Astrocyte of the hippocampus (primary cell): Measurements from ENCODE around the gene SERAC1.

ENCODE experiments used
- DNase-seq: peaks from one replicate; pipeline ENCODE4 v3.0.0; 2011; ENCODE audit warnings: low read depth, low spot score

SERAC1 gene

GRCh38 chr6:158080849-158081656 is 87.0 kb downstream of the SERAC1 start:
- no peak for DNase-seq

DNA sequence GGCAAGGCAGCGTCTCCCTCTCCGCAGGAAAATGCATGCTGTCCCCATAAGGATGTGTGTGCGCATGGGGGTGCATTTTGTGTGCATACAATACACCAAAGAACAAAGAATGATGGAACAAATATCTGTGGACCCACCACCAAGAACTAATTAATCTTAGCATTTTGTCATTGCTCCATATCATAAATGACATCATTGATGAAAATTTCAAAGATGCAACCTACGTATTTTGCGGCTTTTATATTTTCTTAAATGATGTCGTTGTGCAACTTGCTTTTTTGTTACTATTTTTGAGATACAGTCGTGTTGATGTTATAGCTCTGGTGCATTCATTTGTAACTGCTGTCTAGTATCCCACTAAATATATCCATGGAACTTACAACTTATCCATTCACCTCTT is 89.7 kb downstream of the SERAC1 start:
- DNase-seq: no peak

DNA sequence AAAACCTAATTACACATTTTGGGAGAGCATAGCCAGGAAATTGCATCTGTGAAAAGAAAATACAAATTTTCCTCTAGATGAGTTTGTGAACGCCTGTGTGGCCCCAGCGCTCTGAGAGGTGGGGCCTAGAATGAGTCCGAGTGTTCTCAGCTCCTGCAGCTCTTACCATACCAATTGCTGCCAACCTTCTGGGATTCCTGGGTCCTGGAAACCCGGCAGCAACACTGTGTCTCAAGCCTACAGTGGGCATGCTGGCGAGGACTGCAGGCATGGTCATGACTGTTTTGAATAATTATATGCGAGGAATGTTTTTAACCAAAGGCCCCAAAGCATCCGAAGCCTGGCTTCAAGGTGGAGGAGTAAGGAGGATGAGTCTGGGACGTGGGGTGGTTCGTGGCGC is 90.4 kb downstream of the SERAC1 start:
- peak; percentile 46 for DNase-seq

DNA sequence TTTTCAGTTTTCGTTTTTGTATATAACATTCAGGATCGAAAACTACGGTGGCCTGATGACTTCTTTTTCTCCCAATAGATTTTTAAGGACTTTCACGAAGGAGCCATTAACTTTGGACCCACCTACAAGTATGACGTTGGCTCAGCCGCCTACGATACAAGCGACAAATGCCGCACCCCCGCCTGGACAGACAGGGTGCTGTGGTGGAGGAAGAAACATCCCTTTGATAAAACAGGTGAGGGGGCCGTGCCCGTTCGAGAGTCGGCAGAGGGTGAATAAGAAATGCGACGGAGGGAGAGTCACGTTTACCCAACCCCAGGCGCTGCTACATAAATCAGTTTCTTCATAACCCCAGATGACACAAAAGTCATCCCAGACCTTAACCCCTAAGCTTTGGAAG is 91.5 kb downstream of the SERAC1 start:
- no peak for DNase-seq

- no peak for DNase-seq
Measured at GRCh38 chr6:158073776-158074175, 94.3 kb downstream of the SERAC1 start.

DNA sequence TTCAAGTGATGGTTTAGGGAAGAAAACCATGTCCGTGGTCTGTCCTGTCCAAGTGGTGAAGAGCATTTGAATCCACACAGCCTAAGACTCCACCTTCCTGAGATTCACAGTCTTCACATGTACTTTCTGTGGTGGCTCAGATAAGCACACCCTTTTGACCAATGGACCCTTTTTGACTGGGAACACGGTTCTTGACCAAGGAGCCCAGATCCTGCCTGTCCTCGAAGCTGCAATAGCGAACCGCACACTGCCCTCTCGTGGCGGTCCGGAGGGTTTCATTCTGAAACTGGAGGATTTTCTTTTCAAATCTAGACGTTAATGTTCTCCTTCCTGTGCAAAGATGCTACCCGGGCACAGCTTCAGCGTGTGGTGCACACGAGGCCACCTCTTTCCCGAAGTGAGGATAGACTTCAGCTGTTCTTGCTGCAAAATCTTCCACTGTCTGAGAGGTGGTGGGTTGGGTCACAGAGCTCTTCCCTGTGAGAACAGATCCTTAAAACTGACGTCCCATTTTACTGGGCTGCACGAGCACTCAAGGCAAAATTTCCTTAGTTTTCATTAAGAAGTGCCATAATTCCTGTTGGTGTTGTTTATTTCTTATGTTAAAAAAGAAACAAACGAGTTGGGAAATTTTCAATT is 95.9 kb downstream of the SERAC1 start:
- DNase-seq: peak; percentile 87

- DNase-seq: no peak
Measured at GRCh38 chr6:158071121-158072082, 96.7 kb downstream of the SERAC1 start.

DNA sequence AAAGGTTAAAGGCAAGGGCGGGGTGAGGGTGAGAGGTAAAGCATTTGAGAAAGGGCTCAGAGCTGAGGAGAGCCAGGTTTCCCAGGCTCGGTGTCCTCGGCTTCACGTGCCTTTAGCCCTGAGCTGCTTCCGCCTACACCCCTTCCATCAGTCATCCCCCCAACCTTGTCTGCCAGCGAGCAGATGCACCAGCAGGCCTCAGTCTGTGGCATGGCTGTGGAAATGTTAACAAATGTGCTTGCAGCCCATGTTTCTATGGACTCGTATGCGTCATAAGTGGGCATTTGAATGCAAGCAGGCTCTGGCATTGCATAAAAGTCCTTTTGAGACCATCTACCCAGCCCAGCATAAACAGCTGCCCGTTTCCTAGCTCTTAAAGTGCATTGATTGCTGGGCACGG is 97.5 kb downstream of the SERAC1 start:
- DNase-seq: peak; percentile 25

DNA sequence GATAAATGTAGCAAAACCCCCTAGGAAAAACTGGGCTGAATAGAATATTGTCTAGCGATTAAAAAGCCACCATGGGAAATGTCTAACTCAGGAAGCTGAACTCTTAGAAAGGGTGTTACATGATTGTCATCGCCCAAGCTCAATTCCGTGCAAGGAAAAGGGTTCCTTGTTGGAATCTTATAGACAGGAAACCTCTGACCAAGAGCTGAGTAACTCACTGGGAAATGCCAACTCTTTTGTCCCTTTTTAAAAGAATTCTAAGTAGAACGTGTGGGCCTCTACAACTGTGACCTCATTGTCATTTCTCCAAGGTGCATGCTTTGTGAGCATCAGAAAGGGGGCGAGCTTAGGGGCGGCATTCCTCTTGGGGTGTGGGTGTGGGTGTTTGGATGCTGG is 98.3 kb downstream of the SERAC1 start:
- peak; percentile 85 for DNase-seq

DNA sequence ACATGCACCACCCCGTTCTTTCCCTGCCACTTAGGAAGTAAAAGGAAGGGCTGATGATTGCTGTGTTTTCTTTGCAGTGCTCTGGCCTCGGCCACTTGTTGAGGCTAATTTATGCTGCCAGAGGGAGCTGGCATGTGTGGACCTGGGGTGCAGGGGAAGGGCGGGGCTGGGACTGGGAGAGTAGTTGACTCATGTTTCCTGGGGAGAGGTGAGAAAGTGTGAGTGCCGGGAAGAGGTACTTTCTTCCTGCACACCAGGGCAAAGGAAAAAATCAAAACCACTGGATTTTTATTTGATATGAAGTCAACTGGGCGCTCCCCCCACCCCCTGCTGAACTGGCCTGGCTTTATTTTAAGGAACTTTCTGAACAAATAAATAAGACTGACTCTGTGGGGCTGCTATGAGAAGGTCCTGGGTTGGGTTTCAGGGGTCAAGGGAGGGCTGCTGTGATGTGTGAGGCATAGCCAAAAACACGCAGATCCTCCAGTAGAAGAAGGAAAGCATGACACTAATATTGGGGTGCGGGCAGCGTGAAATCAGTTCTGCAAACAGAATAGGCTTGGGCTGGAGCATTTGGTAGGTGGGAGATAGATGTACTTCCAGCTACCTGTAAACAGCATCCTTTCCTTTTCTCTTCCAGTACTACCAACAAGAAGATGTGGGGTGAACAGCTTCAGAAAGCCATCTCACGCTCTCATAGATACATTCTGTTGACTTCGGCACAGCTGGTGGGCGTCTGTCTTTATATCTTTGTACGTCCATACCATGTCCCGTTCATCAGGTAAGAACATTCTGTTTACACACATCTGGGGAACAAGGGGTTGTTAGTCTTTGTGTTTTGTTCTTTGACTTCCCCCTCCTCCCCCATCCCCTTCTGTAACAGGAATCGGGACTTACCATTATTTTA is 98.9 kb downstream of the SERAC1 start:
- DNase-seq: peak; percentile 84

GRCh38 chr6:158068156-158068892 is 99.7 kb downstream of the SERAC1 start:
- DNase-seq: no peak

GRCh38 chr6:158067436-158068015 is 100.5 kb downstream of the SERAC1 start:
- DNase-seq: peak; percentile 26

DNA sequence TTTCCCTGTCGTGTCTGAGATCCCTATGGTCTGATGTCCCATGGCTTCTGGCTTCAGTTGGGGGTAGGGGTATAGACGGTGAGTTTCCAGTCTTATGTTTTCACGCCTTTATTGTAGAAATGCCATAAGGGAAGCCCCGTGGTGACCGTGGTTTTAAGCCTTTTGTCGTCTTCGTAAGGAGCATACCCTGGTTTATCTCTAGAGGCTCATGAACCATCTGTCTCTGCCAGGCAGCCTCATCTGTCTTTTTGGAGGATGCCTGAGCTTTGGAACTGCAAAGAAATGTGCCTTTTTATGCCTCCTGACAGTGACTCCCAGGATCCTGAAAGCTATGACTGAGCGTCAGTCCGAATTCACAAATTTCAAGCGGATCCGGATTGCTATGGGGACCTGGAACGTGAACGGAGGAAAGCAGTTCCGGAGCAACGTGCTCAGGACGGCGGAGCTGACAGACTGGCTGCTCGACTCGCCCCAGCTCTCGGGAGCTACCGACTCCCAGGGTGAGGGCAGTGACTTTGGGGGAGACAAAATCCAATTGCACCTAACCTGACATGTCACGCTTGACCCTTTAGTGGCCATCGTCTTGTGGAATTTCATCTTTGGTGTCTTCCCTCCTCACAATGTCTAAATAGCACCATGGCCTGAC is 101.8 kb downstream of the SERAC1 start:
- DNase-seq: no peak

DNA sequence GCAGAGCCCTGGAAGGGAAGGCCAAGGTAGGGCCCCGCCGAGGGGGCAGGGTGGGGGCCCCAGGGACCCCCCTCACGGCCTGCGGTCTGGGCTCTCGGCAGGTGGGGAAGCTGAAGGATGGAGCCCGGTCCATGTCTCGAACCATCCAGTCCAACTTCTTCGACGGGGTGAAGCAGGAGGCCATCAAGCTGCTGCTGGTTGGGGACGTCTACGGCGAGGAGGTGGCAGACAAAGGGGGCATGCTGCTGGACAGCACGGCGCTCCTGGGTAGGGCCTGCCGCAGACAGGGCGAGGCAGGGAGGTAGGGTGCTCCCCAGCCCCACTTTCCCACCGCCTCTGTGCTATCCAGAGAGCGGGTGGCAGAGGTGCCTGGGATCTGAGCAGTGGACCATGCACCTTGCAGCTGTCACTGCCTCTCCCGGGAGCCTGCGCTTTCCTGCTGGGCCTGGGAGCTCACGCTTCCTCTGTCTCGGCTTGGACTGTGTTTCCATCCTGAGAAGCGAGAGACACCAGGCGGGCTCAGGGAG is 103.3 kb downstream of the SERAC1 start:
- no peak for DNase-seq

DNA sequence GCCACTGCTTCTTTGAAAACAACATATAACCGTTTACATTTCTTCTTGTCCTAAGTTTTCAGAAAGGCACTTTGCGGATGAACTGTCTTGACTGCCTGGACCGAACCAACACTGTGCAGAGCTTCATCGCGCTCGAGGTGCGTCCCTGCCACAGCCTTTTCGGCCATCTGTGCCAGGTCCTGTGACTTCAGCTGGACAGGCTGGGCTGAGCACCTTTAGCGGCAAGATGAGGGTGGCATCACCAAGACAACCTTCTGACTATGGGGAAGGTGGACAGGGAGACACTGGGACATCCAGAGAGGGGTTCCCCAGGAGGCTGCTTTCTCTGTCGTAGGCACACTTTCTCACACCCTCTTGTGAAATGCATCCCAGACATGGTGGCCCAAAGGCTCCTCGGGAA is 104.3 kb downstream of the SERAC1 start:
- DNase-seq: no peak

- peak; percentile 47 for DNase-seq
Measured at GRCh38 chr6:158061709-158062461, 106.2 kb downstream of the SERAC1 start.

DNA sequence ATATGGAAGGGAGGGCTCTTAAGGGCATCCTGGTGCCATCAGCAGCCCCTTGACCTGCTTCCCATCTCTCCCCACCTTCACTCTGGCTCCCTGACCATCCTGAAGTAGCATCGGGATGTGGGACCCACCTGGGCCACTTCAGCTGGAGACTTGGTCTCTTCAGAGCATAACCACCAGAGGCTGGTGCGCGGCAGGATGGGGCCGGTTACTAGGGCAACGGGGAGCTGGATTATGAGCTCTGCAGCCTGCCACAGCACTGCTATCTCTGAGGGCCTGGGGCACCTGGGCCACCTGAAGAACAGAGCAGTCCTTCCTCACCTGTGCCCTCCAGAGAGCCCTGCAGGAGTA is 106.7 kb downstream of the SERAC1 start:
- no peak for DNase-seq
